ENCODE measurements around the gene IGF2BP2. TPM values are rescaled to one million over a fixed set of nuclear protein-coding genes. Genes with fewer than 3 reads are reported as not detected.
"Not testable (repeated sequence)": the region's sequence is repeated elsewhere in the genome, so short reads cannot be mapped to it uniquely, and the experiment has no call there.

The IGF2BP2 gene
- polyA plus RNA-seq, 1 donor from 2014 or later: not detected

DNA sequence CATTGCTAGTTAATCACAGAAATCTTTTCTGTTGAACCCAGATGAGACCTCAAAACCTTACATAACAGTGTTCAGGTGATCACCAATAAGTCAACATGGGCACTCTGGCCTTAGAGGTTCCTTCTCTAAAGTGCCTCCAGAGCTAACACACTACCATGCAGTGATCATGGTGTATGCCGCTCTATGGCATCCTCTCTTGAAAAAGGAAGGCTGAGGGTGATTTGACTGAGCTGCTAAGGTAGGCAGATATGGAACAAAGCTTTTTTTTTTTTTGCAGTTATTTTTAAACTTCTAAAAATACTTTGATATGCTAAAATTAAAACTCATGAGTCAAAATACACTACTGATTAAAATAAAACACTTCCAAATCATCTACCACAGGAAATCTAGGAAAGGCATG, 46.0 kb downstream of the IGF2BP2 start:
- no peak overlapping the region for H3K4me3 Mint-ChIP-seq
- peaks cover 8% of the 10 kb centered on the region for H3K27me3 Mint-ChIP-seq
- H3K4me1 Mint-ChIP-seq: no peaks in the 10 kb centered on the region
- peaks cover 0 to 7% (median 0%) of the 10 kb centered on the region in 3 donors for H3K9me3 Mint-ChIP-seq
- H3K36me3 Mint-ChIP-seq: no peaks in the 10 kb centered on the region
- H3K27ac Mint-ChIP-seq: no peak overlapping the region

DNA sequence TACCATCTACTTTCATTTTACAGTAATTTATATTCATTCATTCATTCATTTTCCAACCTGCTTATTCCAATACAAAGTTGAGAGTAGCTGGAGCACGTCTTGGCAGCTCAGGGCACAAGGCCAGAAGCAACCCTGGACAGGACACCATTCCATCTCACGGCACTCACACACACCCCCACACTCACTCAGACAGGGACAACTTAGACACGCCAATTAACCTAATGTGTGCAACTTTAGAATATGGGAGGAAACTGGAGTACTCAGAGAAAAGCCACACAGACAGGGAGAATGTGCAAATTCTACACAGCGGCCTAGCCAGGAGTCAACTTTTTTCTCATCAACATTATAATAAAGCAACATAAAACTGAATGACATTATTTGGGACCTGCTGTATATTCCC, 46.7 kb downstream of the IGF2BP2 start:
- no peaks in the 10 kb centered on the region for H3K36me3 Mint-ChIP-seq
- peaks cover 7% of the 10 kb centered on the region for H3K27me3 Mint-ChIP-seq
- peaks cover 0 to 7% (median 0%) of the 10 kb centered on the region in 3 donors for H3K9me3 Mint-ChIP-seq
- no peak overlapping the region for H3K4me3 Mint-ChIP-seq
- H3K4me1 Mint-ChIP-seq: no peaks in the 10 kb centered on the region
- no peak overlapping the region for H3K27ac Mint-ChIP-seq

DNA sequence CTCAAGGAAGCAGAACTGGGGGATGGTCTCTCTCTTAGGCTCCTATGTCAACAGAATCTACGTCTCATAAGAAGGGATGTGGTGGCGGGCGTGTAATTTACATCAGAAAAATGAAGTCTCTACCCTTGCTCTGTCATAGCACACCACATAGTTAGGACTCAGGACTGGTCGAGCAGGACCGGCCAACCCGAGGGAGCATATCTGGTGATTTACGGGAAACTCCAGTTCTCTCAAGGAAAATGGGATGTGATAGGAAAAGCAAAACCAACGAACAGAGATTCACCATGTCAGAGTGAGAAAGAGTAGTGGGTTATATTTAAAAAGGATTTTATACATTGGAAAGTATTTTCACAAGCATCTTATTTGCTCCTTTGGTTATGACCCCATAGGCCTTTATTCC, 54.7 kb downstream of the IGF2BP2 start:
- Mint-ChIP-seq H3K27ac (no peak overlapping the region), H3K4me1 (peaks cover 0 to 2% (median 0%) of the 10 kb centered on the region in 3 donors), H3K4me3 (no peak overlapping the region), H3K27me3 (peaks cover 5% of the 10 kb centered on the region), H3K9me3 (no peaks in the 10 kb centered on the region), H3K36me3 (no peaks in the 10 kb centered on the region)

DNA sequence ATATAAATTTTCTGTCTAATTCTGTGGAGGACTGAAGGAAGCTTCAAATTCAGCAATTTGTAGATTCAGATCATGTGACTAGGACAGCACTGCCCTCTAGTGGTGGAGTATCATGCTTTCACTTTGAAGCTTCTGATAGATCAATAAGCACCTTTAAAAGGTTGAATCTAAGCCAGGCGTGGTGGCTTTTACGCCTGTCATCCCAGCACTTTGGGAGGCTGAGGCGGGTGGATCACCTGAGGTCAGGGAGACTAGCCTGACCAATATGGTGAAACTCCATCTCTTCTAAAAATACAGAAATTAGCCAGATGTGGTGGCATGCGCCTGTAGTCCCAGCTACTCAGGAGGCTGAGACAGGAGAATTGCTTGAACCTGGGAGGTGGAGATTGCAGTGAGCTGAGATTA, 56.3 kb downstream of the IGF2BP2 start:
- H3K27ac Mint-ChIP-seq, H3K9me3 Mint-ChIP-seq: not testable (repeated sequence)

DNA sequence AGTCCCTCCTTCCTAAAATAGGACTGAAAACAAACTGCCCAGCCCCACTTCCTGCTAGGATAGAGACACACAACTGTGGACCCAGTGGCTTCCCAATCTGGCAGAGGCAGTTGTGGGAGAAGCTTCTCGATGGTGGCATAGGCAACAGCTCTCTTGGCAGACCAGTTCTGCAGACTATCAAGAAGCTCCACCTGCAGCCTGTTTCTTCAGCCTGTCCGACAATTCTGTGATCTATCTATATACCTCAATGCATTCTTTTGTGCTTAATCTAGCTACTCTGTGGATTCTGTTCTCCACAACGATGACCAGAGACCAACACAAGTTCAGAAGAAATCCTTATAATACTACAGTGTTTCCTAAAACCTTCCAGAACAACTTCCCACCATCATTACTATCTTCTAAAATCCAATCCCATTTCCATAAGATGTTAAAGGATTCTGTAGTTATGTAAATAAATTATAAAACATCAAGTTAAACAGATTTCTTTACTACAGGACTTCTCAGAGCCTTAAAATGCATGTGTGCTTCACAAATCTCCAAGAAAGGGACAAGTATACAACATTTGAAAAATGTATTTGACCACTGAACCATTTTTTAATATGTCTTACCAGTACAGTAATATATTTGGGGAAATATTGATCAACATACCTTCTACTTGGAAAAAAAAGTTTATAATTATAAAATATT, 57.7 kb downstream of the IGF2BP2 start:
- Mint-ChIP-seq H3K9me3 (no peaks in the 10 kb centered on the region), H3K4me3 (no peak overlapping the region), H3K27me3 (peaks cover 14% of the 10 kb centered on the region), H3K27ac (no peak overlapping the region), H3K4me1 (peaks cover 0 to 2% (median 1%) of the 10 kb centered on the region in 3 donors), H3K36me3 (no peaks in the 10 kb centered on the region)

More for the DNA sequence above, 56.3 kb downstream of the IGF2BP2 start:
- H3K36me3 Mint-ChIP-seq, H3K4me1 Mint-ChIP-seq, H3K4me3 Mint-ChIP-seq: not testable (repeated sequence)
- peaks cover 14% of the 10 kb centered on the region for H3K27me3 Mint-ChIP-seq

DNA sequence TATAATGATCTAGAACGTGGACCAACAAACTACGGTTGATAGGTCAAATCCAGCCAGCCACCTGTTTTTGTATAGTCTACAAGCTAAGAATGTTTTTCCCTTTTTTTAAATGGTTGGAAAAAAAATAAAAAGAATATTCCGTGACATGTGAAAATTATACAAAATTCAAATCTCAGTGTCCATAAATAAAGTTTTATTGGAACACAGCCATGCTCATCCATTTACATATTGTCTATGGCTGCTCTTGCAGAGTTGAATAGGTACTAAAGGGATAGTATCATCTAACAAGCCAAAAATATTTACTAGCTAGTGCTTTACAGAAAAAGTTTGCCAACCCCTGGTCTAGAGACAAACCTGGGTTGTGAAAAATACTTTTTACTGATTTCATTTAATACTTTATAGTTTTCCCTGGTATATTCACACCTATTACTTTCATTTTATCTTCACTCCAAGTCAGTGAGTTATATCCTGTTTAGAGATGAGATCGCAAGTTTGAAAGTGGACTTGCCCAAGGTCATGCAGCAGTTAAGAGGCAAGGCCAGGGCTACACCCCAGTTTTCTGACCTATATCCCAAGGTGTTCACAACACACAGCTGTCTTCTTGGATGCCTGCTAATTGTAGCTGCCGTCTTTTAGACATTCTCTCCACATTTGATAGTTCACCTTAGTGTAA, 58.4 kb downstream of the IGF2BP2 start:
- peaks cover 17% of the 10 kb centered on the region for H3K27me3 Mint-ChIP-seq
- H3K27ac Mint-ChIP-seq: no peak overlapping the region
- H3K36me3 Mint-ChIP-seq: no peaks in the 10 kb centered on the region
- H3K9me3 Mint-ChIP-seq: no peaks in the 10 kb centered on the region
- peaks cover 0 to 2% (median 1%) of the 10 kb centered on the region in 3 donors for H3K4me1 Mint-ChIP-seq
- no peak overlapping the region for H3K4me3 Mint-ChIP-seq

DNA sequence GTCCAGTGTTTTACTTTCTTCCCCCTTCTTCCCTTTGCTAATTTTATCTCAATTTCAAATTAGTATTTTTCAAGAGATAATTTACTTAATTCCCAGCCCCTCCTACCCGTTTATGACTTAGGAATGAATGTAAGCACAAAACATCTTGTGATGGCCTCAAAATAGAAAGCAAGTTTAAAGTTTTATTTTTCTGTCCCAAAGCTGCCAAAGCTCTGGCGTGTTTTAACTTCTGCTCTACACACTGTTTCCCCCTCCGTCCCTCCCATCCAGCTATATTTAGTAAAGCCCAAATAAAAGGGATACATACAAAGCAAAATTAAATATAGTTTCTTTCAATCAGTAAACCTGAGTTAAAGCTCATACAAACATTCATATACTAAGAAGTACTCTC, 59.9 kb downstream of the IGF2BP2 start:
- Mint-ChIP-seq H3K9me3 (no peaks in the 10 kb centered on the region), H3K27me3 (peaks cover 19% of the 10 kb centered on the region), H3K4me3 (no peak overlapping the region), H3K36me3 (no peaks in the 10 kb centered on the region), H3K27ac (no peak overlapping the region), H3K4me1 (peaks cover 0 to 2% (median 1%) of the 10 kb centered on the region in 3 donors)

DNA sequence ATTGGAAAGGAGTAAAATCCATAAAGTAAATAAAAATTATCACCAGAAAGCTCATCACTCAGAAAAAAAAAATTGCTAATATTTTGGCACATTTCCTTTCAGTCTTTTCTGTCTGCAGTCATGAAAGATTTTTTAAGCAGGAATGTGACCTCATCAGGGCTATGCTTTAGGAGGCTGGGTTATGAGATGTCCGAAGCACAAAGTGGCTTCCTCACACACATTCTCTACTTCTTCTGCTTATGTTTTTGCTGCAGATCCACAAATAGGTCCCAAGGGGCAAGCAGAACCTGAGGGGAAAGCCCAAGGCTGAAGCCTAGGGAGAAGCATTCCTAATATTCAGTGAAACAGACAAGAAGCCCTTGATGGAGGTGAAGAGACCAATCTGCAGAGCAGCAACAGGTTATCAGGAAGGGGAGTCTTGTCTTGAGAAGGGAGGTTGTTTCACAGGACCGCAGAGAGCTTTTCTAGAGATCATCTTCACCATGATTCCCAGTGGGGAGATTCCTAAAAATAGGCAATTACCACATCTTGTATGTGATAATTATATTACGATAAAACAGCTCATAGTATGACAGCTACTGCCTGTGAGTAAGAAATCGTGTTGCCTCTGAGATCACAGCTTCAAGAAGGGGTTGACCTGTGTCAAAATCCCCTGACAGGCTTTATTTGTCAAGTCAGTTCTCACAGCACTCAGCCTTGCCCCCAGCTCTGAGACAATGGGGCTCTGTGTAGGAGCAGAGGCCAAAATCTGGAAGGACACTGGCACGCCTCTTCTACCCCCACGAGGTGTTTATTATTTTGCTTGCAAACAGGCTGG, 60.5 kb downstream of the IGF2BP2 start:
- Mint-ChIP-seq H3K9me3 (no peaks in the 10 kb centered on the region), H3K27ac (no peak overlapping the region), H3K36me3 (no peaks in the 10 kb centered on the region), H3K4me3 (no peak overlapping the region), H3K27me3 (peaks cover 19% of the 10 kb centered on the region), H3K4me1 (peaks cover 0 to 2% (median 1%) of the 10 kb centered on the region in 3 donors)

DNA sequence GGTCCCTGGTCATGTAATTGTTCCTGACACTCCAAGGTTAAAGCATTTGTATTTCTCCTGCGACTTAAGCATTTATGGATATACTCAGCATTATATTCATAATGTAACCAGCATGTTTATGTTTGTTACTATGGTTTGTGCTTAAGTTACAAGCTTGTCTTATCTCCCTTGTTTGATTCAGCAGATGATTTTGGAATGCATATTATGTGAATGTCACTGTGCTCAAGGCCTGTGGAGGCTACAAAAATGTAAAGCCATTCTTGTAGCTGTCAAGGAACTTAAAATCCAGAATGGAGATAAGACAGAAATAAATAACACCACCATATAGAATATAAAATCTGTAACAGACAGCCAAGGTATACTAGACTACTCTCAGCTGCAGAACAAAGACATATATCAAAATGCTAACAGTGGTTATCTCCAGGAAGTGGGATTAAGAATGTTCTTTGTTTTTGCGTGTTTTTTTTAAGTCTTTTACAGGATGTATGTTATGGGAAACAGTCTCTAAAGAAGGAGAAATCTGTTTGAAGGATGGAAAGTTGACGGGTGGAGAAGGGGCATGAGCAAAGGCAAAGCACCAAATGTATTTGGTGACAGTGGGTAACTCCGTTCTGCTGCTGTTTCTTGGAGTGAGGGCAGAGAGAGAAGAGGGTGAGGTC, 61.4 kb downstream of the IGF2BP2 start:
- Mint-ChIP-seq H3K27me3 (peaks cover 22% of the 10 kb centered on the region), H3K4me1 (peaks cover 0 to 2% (median 1%) of the 10 kb centered on the region in 3 donors), H3K4me3 (no peak overlapping the region), H3K9me3 (no peaks in the 10 kb centered on the region), H3K36me3 (no peaks in the 10 kb centered on the region), H3K27ac (no peak overlapping the region)

DNA sequence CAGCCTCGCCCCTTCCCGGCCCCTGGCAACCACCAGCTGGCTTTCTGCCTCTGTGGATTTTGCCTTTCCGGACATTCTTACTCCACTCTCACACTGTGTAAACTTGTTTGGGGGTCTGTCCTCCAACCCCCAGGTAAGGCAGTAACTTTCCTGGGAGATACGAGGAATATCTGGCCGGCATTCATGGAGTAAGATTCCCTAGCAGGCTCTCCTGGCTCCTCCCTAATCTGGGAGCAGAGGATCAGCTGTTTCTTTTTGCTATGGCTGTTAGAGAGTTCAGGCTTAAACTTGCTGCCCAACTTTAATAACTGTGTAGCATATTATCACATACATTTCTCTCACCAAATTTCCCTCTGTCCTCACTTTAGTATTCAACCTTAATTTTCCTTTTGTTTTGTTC, 64.3 kb downstream of the IGF2BP2 start:
- Mint-ChIP-seq H3K4me3 (no peak overlapping the region), H3K27me3 (peaks cover 33% of the 10 kb centered on the region), H3K4me1 (peaks cover 0 to 2% (median 1%) of the 10 kb centered on the region in 3 donors), H3K27ac (no peak overlapping the region), H3K9me3 (peaks cover 0 to 4% (median 0%) of the 10 kb centered on the region in 3 donors), H3K36me3 (peaks cover 2% of the 10 kb centered on the region)

DNA sequence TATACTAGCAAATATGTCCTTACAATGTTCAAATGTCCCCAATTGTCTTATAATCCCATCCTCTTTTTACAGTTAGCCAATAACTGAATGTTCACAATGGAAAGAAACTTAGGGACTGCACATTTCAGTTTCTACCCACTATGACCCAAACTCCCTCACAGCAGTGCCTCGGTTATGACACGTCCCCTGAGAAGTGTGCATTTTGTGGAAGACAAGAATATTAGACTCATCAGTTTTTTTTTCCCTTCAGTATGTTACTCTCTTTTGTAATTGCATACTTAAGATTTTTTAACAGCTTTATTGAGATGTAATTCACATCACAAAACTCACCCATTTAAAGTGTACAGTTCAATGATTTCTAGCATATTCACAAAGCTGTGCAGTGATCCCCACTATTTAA, 64.8 kb downstream of the IGF2BP2 start:
- Mint-ChIP-seq H3K27me3 (peaks cover 29% of the 10 kb centered on the region), H3K27ac (no peak overlapping the region)

DNA sequence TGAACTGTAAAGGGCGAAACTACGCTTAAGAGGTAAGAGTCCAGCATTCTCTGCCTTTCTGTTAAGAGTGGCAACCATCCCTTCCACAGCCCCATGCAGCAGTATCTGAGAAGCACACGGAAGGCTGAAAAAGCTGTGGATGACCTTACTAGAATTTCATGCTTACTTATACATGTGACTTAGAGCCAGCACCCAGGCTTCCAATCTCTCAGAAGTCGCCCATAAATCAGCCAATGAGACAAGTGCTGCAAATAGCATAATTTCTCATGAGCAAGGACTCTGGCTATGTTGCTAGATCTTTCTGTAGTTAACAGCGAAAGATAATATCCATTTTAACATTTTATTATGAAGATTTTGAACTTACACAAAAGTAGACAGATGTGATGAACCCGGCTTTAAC, 65.3 kb downstream of the IGF2BP2 start:
- H3K4me3 Mint-ChIP-seq: no peak overlapping the region
- peaks cover 2% of the 10 kb centered on the region for H3K36me3 Mint-ChIP-seq
- peaks cover 27% of the 10 kb centered on the region for H3K27me3 Mint-ChIP-seq
- H3K9me3 Mint-ChIP-seq: peaks cover under 1 to 6% (median 3%) of the 10 kb centered on the region in 3 donors
- no peak overlapping the region for H3K27ac Mint-ChIP-seq
- H3K4me1 Mint-ChIP-seq: peaks cover 0 to 1% (median 0%) of the 10 kb centered on the region in 3 donors

More for the DNA sequence above, 64.8 kb downstream of the IGF2BP2 start:
- Mint-ChIP-seq H3K4me3 (no peak overlapping the region), H3K36me3 (peaks cover 2% of the 10 kb centered on the region), H3K9me3 (peaks cover 0 to 4% (median 0%) of the 10 kb centered on the region in 3 donors), H3K4me1 (peaks cover 0 to 1% (median 0%) of the 10 kb centered on the region in 3 donors)

DNA sequence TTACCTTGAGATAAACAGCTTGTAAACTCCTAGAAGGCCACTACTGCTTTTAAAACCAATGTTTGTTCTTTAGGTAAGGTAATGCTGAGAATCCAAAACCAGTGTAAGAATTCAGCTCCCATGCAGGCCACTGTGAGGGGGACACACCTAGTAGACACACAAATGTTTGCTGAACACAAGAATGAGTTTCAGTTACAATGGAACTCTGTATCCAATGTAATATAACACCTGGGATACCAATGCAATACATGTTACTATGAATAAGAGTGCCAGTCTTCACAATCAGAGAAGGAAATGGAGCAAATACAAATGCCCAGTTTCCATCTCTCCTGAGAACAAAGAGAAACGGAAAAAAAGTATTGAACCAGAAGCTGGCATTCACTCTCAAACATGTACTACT, 65.9 kb downstream of the IGF2BP2 start:
- H3K4me3 Mint-ChIP-seq: no peak overlapping the region
- H3K9me3 Mint-ChIP-seq: peaks cover 3 to 8% (median 4%) of the 10 kb centered on the region in 3 donors
- H3K27me3 Mint-ChIP-seq: peaks cover 22% of the 10 kb centered on the region
- H3K27ac Mint-ChIP-seq: no peak overlapping the region
- peaks cover 2% of the 10 kb centered on the region for H3K36me3 Mint-ChIP-seq
- peaks cover 0 to 1% (median 0%) of the 10 kb centered on the region in 3 donors for H3K4me1 Mint-ChIP-seq

DNA sequence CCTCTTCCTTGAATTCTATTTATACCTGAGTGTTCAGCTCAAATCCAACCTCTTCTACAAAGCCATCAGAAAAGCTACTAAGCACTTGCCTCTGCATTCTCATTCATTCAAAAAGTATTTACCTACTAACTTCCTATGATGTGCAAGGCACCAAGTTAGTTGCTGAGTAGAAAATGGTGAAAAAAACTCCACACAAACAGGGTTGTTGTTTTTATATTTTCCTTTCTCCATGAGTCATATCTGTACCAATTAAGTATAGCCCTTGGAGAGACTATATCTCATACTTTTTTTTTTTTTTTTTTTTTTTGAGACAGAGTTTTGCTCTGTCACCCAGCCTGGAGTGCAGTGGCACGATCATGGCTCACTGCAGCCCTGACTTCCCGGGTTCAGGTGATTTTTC, 67.7 kb downstream of the IGF2BP2 start:
- Mint-ChIP-seq H3K9me3 (peaks cover 3 to 8% (median 4%) of the 10 kb centered on the region in 3 donors), H3K4me3 (no peak overlapping the region), H3K4me1 (no peaks in the 10 kb centered on the region), H3K27ac (no peak overlapping the region), H3K27me3 (peaks cover 19% of the 10 kb centered on the region), H3K36me3 (peaks cover 2% of the 10 kb centered on the region)

DNA sequence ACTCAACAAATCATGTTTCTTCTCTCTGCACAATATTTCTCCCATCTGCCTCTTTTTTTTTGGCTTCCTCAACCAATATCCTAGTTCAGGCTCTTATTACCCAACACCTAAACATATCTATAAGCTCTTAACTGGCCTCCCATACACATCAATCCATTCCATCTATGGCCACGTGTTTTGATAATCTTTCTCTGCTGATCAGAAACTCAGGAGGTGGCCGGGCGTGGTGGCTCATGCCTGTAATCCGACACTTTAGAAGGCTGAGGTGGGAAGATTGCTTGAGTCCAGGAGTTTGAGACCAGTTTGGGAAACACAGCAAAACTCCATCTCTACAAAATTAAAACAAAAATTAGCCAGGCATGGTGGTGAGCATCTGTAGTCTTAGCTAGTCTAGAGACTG, 68.4 kb downstream of the IGF2BP2 start:
- Mint-ChIP-seq H3K9me3 (peaks cover 3 to 8% (median 4%) of the 10 kb centered on the region in 3 donors), H3K36me3 (peaks cover 2% of the 10 kb centered on the region), H3K27me3 (peaks cover 16% of the 10 kb centered on the region), H3K4me3 (no peak overlapping the region), H3K27ac (no peak overlapping the region), H3K4me1 (no peaks in the 10 kb centered on the region)

Data from IgD-negative memory B cell (primary cell).